HG03354 (cell line): Measurements from ENCODE around the gene JAKMIP2.

ENCODE experiments used
- ATAC-seq: cut with Tn5 transposase; IDR thresholded peaks from one replicate; pipeline ENCODE4 v1.9.1; 2021; ENCODE audit warnings: mild to moderate bottlenecking; ENCODE audit not compliant: unreplicated experiment, poor library complexity, severe bottlenecking

Gene JAKMIP2

DNA sequence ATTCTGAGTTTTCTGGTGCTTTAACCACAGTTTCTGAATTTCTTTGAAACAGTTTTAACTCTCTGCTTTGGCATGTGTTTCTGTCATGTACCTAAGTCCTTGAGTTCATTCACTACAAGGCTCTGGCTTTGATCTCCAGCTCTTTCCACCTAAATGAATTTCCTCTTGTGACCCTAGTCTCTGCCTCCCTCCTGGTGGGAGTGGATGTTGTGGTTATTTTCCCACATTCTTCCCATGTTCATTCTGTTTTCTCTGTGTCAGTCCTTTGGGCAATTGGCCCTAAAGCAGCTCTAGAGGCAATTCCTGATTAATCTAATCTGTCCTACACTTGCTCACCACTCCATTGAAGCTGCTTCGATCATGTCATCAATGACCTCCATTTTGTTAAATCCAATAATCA, 244.3 kb downstream of the JAKMIP2 start:
- no peak for ATAC-seq
